Stimulated activated CD4-positive, alpha-beta T cell treated with anti-CD3 and anti-CD28 coated beads, TNF-alpha, amount 100 ng/mL, for 48 hours (primary cell): ENCODE results near the gene PA2G4.

Experiments used
- DNase-seq, 3 donors: peaks; one replicate each; pipeline ENCODE4 v3.0.0-alpha.2; 2020; ENCODE audit warnings: low read depth in 3 of 3

The PA2G4 gene

DNA sequence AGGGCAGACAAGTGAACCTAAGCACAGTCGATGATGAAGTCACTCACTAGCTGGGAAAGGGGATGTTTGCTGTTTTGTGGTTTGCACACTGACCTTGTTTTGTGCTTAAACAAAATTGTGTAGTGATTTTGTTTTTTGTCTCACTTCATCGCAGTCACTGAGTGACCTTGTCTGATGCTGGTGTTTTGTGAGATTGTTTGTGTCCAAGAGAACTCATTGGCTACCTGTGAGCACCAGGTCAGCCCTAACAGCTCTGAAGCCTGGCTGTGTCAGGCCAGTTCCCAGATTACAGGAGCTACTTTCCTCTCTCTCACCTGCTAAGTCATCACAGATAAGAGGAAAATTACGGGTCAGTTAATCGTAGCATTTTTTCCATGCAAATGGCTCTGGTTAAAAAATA lies 19.8 kb downstream of the PA2G4 start:
- no peak for DNase-seq

DNA sequence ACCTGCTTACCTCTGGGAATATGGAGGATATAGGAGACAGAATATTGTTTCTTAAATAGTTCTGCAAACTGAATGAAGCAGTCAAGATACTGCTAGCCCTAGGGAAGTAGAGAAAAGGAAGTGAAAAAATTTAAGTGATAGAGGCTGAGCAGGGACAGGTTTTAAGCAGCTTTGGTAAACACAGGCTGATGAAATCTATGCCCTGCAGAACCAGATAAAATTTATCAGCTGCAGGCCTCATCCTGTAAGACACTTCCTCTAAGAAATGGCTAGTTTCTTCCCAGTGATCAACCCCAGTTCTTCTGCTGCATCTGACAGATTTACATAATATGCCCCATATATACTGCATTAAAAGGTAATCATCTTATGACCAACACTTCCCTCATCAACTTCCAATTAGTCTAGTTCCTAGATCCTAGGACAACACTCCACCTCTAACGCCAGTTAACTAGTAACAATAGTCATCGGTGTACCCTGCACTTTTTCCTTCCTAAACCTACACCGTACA lies 22.4 kb downstream of the PA2G4 start:
- no peak for DNase-seq

DNA sequence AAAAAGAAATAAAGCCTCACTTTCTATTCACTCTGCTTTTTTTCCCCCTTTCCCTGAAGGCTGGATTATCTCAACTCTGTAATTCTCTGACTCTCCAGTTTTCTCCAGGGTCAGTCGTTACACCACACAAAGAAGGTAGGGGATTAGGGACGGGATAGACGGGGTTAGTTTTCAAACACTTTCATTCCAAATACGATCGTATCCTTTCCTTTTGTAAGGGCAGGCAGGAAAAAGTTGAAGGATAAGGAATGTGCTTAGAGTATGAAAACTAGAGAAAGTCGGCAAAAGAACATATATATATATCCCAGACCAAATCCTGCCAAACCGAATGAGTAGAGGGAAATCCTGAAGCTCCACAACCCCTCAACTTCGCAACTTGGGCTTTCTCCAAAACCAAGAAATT lies 23.1 kb downstream of the PA2G4 start:
- no peak for DNase-seq

GRCh38 chr12:56127888-56128669 lies 23.7 kb downstream of the PA2G4 start, which contains the start of gene ESYT1:
TSS of gene ESYT1 (plus strand) at chr12:56128267. CDS start at chr12:56128320, 53 bp downstream.
- peak; percentile 93 to 99 (median 94) for DNase-seq

GRCh38 chr12:56128670-56129205 lies 24.4 kb downstream of the PA2G4 start:
- no peak for DNase-seq

DNA sequence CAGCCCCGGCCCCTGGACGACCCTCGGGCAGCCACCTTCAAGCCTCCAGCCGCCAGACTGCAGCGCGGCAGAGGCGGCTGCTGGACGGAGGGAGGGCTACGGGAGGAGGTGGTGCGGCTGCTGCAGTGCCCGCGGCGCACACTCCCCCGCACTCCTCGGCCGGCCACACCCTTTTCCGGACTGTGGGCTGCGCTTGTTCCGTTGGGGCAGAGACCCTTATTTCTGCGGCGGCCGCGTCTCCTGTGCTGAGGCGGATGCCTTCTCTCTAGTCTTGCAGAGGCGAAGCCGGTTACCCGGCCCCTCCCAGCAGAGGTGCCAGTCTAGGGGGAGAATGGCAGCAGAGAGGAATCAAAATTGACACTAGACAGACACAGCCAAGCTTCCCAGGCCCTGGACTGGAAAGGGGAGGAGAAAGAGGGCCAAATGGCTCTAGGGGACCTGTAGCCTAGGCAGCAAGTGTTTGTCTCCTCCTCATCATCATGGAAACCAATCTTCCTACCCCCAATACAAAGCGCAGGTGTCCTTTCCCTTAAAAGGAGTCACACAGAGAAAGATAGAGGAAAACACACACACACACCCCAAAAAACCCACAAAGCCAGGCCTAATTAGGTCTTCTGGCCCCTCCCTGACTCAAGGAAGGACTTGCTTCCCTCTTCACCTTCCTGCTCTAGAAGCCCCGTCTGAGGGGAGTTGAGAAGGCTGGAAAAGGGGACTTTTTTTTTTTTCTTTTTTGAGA lies 25.0 kb downstream of the PA2G4 start:
- DNase-seq, result no peak

GRCh38 chr12:56129942-56130495 lies 25.7 kb downstream of the PA2G4 start:
- DNase-seq, result no peak

DNA sequence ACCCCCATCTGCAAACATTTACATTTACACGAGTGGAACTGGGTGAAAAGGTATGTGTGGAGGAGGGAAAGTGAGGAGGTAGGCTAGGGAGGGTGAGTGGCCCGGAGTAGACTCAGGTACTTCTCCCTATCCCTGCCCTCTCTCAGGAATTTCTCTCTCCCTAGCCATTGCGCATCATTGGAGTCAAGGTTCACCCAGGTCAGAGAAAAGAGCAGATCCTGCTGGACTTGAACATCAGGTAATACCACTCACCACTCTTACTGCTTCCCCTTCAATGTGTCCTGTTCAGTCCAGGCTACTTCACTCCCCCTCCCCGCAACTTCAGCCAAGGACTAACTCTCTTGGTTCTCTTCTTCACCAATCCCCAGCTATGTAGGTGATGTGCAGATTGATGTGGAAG lies 26.5 kb downstream of the PA2G4 start:
- no peak for DNase-seq

GRCh38 chr12:56134897-56135296 lies 30.5 kb downstream of the PA2G4 start:
- DNase-seq, result no peak

DNA sequence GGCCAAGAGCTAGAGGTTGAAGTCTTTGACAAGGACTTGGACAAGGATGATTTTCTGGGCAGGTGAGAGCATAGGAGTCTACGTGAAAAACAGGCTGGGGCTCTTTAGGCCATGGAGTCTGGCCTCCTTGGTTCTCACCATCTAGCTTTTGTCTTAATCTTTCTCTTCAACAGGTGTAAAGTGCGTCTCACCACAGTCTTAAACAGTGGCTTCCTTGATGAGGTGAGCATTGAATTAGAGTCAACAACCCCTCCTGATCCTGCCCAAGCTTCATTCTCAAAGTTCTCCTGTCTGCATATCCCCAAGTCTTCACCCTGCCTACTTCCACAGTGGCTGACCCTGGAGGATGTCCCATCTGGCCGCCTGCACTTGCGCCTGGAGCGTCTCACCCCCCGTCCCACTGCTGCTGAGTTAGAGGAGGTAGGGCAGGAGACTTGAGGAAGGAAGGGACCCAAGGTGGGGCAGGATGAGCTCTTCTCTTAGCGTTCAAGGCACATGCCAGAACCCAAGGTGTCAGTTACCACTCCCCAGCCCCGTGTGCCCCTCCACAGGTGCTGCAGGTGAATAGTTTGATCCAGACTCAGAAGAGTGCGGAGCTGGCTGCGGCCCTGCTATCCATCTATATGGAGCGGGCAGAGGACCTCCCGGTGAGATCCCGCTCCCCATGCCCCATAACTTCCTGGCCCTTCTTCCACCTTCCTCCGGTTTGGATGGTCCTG lies 33.7 kb downstream of the PA2G4 start:
- no peak for DNase-seq

GRCh38 chr12:56141946-56142784 lies 37.8 kb downstream of the PA2G4 start:
- no peak for DNase-seq

- DNase-seq, result no peak
These were observed 38.9 kb downstream of the PA2G4 start for GRCh38 chr12:56143217-56143616.

DNA sequence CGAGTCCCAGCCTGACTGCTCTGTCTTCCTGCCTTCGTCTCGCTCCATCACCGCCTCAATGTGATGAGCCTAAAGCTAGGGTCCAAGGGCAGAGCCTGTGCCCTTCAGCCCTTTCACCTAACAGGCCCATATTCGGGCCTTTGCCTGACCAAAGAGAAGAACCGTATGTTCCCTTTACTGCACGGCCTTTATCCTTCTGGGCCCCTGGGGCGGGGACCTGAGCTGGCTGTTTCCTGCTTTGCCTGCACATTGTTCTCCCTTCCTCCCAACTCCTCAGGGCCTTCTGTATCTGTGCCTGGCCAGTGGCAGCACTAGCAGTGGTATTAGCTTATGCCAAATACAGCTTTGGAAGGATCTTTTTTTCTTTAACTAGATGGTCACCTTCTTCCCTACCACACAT lies 39.5 kb downstream of the PA2G4 start:
- DNase-seq, result no peak

DNA sequence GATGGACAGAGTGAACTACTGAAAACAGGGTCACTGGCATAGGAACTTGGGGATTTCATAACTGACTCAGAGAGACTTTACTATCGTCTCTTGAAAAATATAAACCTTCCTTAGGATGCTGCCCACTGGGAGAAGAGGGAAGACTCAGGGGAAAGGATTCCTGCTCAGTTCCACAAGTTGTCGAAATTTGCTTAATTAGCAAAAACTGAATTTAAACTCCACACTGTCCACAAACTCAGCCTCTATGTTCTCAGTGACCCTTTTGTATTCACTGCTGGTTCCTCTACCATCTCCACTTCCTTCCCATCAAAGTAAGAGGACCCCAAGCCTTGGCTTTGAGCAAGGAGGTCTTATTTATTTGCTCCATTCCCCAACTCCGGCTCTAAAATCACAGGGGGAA lies 40.9 kb downstream of the PA2G4 start:
- DNase-seq, result no peak

- DNase-seq, result no peak
These were observed 42.4 kb downstream of the PA2G4 start for GRCh38 chr12:56146492-56147460.

- DNase-seq, result no peak
These were observed 46.2 kb downstream of the PA2G4 start for GRCh38 chr12:56150563-56150962.

DNA sequence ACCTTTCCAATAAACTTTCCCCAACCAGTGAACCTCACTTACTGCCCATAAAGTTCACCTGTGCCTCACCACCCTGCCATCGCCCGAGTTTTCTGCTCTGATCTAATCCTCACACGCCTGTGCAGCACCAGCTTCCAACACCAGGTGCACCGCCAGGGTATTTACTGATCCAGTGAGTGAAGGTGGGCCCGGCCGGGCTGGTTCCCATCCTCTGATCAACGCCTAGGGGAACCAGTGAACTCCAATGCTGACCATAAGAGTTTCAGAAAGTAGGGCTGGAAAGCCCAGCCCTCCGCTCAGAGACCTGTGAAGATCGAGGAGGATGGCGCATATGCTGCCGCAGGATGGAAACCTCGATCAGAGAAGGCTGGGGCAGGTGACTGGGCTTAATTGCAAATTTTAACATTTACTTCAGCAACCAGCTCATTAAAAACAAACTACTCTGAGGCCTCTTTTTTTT lies 47.3 kb downstream of the PA2G4 start:
- DNase-seq, result peak; percentile 44 to 61 (median 59)

- DNase-seq, result peak; percentile 90 to 92 (median 92)
These were observed 47.9 kb downstream of the PA2G4 start, which contains the start of gene MYL6B for GRCh38 chr12:56152132-56152755. TSS of gene MYL6B (plus strand) at chr12:56152587. CDS start at chr12:56153919, 1,332 bp downstream.
